D721Med (cell line): ENCODE data around the gene H19.

ENCODE experiments used
- DNase-seq: peaks from one replicate; pipeline ENCODE4 v3.0.0; 2011; ENCODE audit warnings: low spot score; ENCODE audit not compliant: insufficient read length
- FAIRE-seq: peaks from 2 replicates; lab custom pipeline; 2011; peaks lifted over from hg19 to GRCh38; lab: Jason Lieb, UNC
- CTCF ChIP-seq: IDR thresholded peaks from 2 replicates; pipeline ENCODE4 v1.5.1; 2012; ENCODE audit warnings: mild to moderate bottlenecking, control low read depth; ENCODE audit not compliant: insufficient read depth; ENCODE audit errors: missing control alignments

The H19 gene

GRCh38 chr11:1998290-1998689, 648 bp upstream of the H19 start:
- DNase-seq (no peak), FAIRE-seq (no peak)
- no peak for TF ChIP-seq CTCF

- TF ChIP-seq CTCF, result no peak
- DNase-seq (no peak), FAIRE-seq (no peak)
Observed at GRCh38 chr11:1994121-1994520, 3.5 kb downstream of the H19 start.

- FAIRE-seq (no peak), DNase-seq (no peak)
- TF ChIP-seq CTCF, result no peak
Observed at GRCh38 chr11:1992111-1992510, 5.5 kb downstream of the H19 start.

GRCh38 chr11:1990872-1991578, 6.6 kb downstream of the H19 start:
- FAIRE-seq, result no peak
- no peak for DNase-seq
- TF ChIP-seq CTCF, result no peak

- no peak for DNase-seq
- TF ChIP-seq CTCF, result no peak
- FAIRE-seq, result no peak
Observed at GRCh38 chr11:1989953-1990352, 7.7 kb downstream of the H19 start.

- FAIRE-seq, result no peak
- no peak for TF ChIP-seq CTCF
- DNase-seq, result no peak
Observed at GRCh38 chr11:1988667-1989317, 8.8 kb downstream of the H19 start.

GRCh38 chr11:1988174-1988573, 9.5 kb downstream of the H19 start:
- FAIRE-seq (no peak), DNase-seq (no peak)
- no peak for TF ChIP-seq CTCF
